Measurements from ENCODE around the gene ACSS3. TPM values are rescaled to one million over a fixed set of nuclear protein-coding genes. Genes with fewer than 3 reads are reported as not detected.
"Not testable (repeated sequence)": the region's sequence is repeated elsewhere in the genome, so short reads cannot be mapped to it uniquely, and the experiment has no call there.

Gene ACSS3, protein sequence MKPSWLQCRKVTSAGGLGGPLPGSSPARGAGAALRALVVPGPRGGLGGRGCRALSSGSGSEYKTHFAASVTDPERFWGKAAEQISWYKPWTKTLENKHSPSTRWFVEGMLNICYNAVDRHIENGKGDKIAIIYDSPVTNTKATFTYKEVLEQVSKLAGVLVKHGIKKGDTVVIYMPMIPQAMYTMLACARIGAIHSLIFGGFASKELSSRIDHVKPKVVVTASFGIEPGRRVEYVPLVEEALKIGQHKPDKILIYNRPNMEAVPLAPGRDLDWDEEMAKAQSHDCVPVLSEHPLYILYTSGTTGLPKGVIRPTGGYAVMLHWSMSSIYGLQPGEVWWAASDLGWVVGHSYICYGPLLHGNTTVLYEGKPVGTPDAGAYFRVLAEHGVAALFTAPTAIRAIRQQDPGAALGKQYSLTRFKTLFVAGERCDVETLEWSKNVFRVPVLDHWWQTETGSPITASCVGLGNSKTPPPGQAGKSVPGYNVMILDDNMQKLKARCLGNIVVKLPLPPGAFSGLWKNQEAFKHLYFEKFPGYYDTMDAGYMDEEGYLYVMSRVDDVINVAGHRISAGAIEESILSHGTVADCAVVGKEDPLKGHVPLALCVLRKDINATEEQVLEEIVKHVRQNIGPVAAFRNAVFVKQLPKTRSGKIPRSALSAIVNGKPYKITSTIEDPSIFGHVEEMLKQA
- not detected in 2 replicates for total RNA-seq (2014; rRNA removed; shearing (Covaris generic); ENCODE audit: low replicate concordance)

DNA sequence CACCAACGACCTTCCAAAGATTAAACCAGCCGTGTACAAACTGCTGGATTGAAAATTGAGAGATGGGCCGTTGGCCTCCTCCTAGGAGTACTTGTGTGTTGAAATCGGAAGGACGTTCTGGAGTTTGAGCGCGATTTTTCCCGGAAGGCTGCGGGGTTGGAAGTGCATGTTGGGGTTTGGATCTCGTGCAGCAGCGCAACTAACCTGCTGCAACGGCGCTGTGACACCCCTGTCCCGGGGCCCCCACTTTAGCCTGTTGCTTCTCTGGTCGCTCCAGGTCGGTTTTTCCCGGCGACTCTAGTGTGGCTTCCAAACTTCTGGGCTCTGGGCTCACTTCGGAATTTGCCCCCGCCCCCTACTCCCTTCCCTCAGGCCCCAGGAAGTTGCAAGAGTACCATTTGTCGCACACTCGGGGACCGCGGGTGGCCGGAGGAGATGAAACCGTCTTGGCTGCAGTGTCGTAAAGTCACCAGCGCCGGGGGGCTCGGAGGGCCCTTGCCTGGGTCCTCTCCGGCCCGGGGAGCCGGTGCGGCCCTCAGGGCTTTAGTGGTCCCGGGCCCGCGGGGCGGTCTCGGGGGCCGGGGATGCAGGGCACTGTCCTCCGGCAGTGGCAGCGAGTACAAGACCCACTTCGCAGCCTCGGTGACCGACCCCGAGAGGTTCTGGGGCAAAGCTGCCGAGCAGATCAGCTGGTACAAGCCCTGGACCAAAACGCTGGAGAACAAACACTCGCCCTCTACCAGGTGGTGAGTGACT, at the start of gene ACSS3:
ACSS3 (plus strand) TSS at position 394 of the 756 bp plus-strand sequence; CDS start at position 436, 42 bp downstream.
- Histone ChIP-seq H3K36me3 (ENCODE audit: insufficient read depth, low read length) (no peaks in the 10 kb centered on the region), H3K4me3 (ENCODE audit: low read length) (no peak within 1 kb of the TSS), H3K9me3 (ENCODE audit: low read length) (no peaks in the 10 kb centered on the region), H3K79me2 (ENCODE audit: low read length) (no peaks in the 10 kb centered on the region), H2AFZ (ENCODE audit: low read length) (no peak within 1 kb of the TSS), H4K20me1 (ENCODE audit: insufficient read depth, low read depth, low read length) (no peaks in the 10 kb centered on the region), H3K4me1 (ENCODE audit: low read length) (no peaks in the 10 kb centered on the region), H3K27ac (ENCODE audit: low read length) (no peak within 1 kb of the TSS), H3K9me2 (replicated peaks; ENCODE audit: insufficient read depth, low read length) (no peaks in the 10 kb centered on the region), H3K4me2 (ENCODE audit: low read depth, low read length, poor library complexity, severe bottlenecking) (no peak within 1 kb of the TSS), H3K9ac (ENCODE audit: low read length) (no peak within 1 kb of the TSS), H3K27me3 (ENCODE audit: low read length) (no peaks in the 10 kb centered on the region)
- no peak for DNase-seq

DNA sequence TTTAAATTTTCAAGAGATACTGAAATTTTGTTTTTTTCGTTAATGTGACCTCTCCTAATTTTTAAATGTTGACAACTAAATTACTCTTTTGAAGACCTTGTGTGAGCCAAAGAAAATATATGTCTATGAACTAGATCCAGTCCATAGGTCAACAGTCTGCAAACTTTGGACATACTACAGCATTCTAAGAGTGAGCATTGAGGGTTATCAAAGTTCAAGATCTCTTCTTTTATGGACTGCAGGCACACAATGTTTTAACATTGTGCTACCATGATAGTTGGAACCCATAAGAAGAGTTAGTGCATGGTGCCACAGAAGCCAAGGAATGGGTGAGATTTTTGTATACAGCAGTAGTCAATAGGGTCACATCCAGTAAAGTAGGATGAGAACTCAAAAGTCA, 43.0 kb upstream of the ACSS3 start:
- no peak for DNase-seq

DNA sequence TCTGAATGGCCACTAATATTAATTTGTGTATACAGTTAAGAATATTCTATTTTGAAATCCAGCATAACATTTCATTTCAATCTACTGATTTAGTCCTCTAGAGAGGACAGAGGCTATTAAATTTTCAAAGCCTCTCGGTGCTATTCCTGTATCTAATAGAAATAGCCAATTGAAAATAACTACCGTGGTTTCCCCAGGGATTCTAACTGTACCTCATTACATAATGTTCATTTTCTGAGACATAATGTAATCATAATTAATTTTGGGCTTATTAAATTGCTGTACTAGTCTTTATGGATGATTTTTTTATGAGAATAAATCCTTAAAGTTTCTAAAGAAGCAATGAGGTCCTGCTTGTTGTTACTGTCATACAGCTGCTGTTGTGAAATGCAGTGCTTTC, 38.6 kb upstream of the ACSS3 start:
- Histone ChIP-seq H3K79me2 (ENCODE audit: low read length) (no peaks in the 10 kb centered on the region), H3K27ac (ENCODE audit: low read length) (no peak overlapping the region), H2AFZ (ENCODE audit: low read length) (no peak overlapping the region), H3K9ac (ENCODE audit: low read length) (no peak overlapping the region), H3K4me3 (ENCODE audit: low read length) (no peak overlapping the region), H3K9me2 (replicated peaks; ENCODE audit: insufficient read depth, low read length) (no peaks in the 10 kb centered on the region), H3K4me1 (ENCODE audit: low read length) (no peaks in the 10 kb centered on the region), H3K27me3 (ENCODE audit: low read length) (no peaks in the 10 kb centered on the region), H3K36me3 (ENCODE audit: insufficient read depth, low read length) (no peaks in the 10 kb centered on the region), H4K20me1 (ENCODE audit: insufficient read depth, low read depth, low read length) (no peaks in the 10 kb centered on the region), H3K9me3 (ENCODE audit: low read length) (no peaks in the 10 kb centered on the region), H3K4me2 (ENCODE audit: low read depth, low read length, poor library complexity, severe bottlenecking) (no peak overlapping the region)
- DNase-seq = no peak

More for the DNA sequence above, 43.0 kb upstream of the ACSS3 start:
- H3K79me2 ChIP-seq (ENCODE audit: low read length) = no peaks in the 10 kb centered on the region
- no peak overlapping the region for H3K27ac ChIP-seq (ENCODE audit: low read length)
- H3K27me3 ChIP-seq (ENCODE audit: low read length) = no peaks in the 10 kb centered on the region
- no peaks in the 10 kb centered on the region for H3K36me3 ChIP-seq (ENCODE audit: insufficient read depth, low read length)
- H3K9me2 ChIP-seq (replicated peaks; ENCODE audit: insufficient read depth, low read length) = no peaks in the 10 kb centered on the region
- H3K4me2 ChIP-seq (ENCODE audit: low read depth, low read length, poor library complexity, severe bottlenecking) = no peak overlapping the region
- no peak overlapping the region for H2AFZ ChIP-seq (ENCODE audit: low read length)
- H3K9me3 ChIP-seq (ENCODE audit: low read length) = no peaks in the 10 kb centered on the region
- no peak overlapping the region for H3K4me3 ChIP-seq (ENCODE audit: low read length)
- no peaks in the 10 kb centered on the region for H3K4me1 ChIP-seq (ENCODE audit: low read length)
- no peaks in the 10 kb centered on the region for H4K20me1 ChIP-seq (ENCODE audit: insufficient read depth, low read depth, low read length)
- no peak overlapping the region for H3K9ac ChIP-seq (ENCODE audit: low read length)

DNA sequence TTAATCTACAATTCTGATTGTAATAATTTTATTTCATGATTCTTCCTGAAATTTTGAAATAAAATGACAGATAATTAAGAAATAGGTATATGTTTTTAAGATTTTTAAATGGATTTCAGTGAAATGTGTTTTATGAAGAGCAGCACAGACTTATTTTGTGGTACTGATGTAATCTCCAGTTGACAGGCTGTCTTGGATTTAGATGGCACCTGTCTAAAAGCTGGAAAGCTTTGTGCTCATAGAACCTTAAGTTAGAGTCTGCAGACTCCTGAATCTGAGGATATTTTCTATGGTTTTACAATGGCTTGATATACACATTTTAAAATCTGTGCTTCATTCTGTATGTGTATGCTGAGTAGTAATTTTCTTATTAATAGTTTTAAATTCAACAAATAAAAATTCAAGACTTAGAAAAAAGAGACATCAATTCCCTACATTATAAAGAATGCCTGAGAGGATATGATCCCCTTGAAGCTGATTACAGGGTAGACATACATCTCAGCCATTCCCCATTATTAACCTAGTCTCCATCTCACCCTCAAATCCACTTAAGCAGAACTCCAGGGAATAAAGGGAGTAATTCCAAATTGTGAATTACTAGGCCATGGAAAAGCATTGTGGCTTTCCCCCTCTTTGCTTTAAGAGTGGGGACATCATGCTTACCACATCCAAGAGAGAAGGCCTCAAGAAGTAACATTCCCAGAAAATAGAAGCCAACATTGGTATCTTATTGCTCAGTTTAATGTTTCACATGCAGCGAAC, 33.7 kb upstream of the ACSS3 start:
- Histone ChIP-seq H3K27ac (ENCODE audit: low read length) (no peak overlapping the region), H4K20me1 (ENCODE audit: insufficient read depth, low read depth, low read length) (no peaks in the 10 kb centered on the region), H3K4me3 (ENCODE audit: low read length) (no peak overlapping the region), H3K9ac (ENCODE audit: low read length) (no peak overlapping the region), H3K79me2 (ENCODE audit: low read length) (no peaks in the 10 kb centered on the region), H2AFZ (ENCODE audit: low read length) (no peak overlapping the region), H3K4me1 (ENCODE audit: low read length) (no peaks in the 10 kb centered on the region), H3K4me2 (ENCODE audit: low read depth, low read length, poor library complexity, severe bottlenecking) (no peak overlapping the region), H3K27me3 (ENCODE audit: low read length) (no peaks in the 10 kb centered on the region), H3K9me2 (replicated peaks; ENCODE audit: insufficient read depth, low read length) (no peaks in the 10 kb centered on the region), H3K9me3 (ENCODE audit: low read length) (no peaks in the 10 kb centered on the region), H3K36me3 (ENCODE audit: insufficient read depth, low read length) (no peaks in the 10 kb centered on the region)
- no peak for DNase-seq

DNA sequence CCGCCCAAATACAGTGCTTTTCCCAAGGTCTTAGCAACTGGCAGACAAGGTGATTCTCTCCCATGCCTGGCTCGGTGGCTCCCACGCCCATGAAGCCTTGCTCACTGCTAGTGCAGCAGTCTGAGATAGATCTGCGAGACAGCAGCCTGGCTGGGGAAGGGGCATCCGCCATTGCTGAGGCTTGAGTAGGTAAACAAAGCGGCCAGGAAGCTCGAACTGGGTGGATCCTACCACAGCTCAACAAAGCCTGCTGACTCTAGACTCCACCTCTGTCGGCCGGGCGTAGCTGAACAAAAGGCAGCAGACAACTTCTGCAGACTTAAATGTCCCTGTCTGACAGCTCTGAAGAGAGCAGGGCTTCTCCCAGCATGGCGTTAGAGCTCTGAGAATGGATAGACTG, 12.9 kb upstream of the ACSS3 start:
- H3K79me2 ChIP-seq (ENCODE audit: low read length); H3K9me2 ChIP-seq (replicated peaks; ENCODE audit: insufficient read depth, low read length); H3K9ac ChIP-seq (ENCODE audit: low read length); H2AFZ ChIP-seq (ENCODE audit: low read length); H4K20me1 ChIP-seq (ENCODE audit: insufficient read depth, low read depth, low read length); H3K4me2 ChIP-seq (ENCODE audit: low read depth, low read length, poor library complexity, severe bottlenecking); H3K27ac ChIP-seq (ENCODE audit: low read length); H3K4me3 ChIP-seq (ENCODE audit: low read length); H3K36me3 ChIP-seq (ENCODE audit: insufficient read depth, low read length); DNase-seq; H3K27me3 ChIP-seq (ENCODE audit: low read length); H3K4me1 ChIP-seq (ENCODE audit: low read length); H3K9me3 ChIP-seq (ENCODE audit: low read length): not testable (repeated sequence)

DNA sequence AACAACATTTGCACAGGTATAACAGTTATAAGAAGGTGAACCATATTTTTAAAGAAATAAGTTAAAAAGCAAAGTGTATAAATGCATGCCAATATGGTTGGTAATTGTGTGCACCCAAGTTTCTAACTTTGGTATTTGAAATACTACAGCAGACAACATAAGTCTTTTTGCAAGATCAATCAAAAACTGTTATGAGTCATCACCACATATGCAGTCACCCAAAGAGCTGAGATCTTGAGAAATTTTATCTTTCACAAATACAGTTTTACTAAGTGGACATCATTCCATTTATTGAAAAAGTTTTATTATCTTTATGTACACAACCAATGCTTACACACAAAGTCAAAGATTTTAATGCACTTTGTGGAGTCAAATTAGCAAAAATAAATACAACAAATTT, 7.0 kb upstream of the ACSS3 start:
- no peak overlapping the region for H3K27ac ChIP-seq (ENCODE audit: low read length)
- no peaks in the 10 kb centered on the region for H3K4me1 ChIP-seq (ENCODE audit: low read length)
- H4K20me1 ChIP-seq (ENCODE audit: insufficient read depth, low read depth, low read length) = no peaks in the 10 kb centered on the region
- H3K27me3 ChIP-seq (ENCODE audit: low read length) = no peaks in the 10 kb centered on the region
- no peaks in the 10 kb centered on the region for H3K79me2 ChIP-seq (ENCODE audit: low read length)
- H3K4me2 ChIP-seq (ENCODE audit: low read depth, low read length, poor library complexity, severe bottlenecking) = no peak overlapping the region
- no peak overlapping the region for H3K4me3 ChIP-seq (ENCODE audit: low read length)
- no peaks in the 10 kb centered on the region for H3K9me2 ChIP-seq (replicated peaks; ENCODE audit: insufficient read depth, low read length)
- no peak for DNase-seq
- H3K9me3 ChIP-seq (ENCODE audit: low read length) = no peaks in the 10 kb centered on the region
- no peak overlapping the region for H2AFZ ChIP-seq (ENCODE audit: low read length)
- H3K9ac ChIP-seq (ENCODE audit: low read length) = no peak overlapping the region
- no peaks in the 10 kb centered on the region for H3K36me3 ChIP-seq (ENCODE audit: insufficient read depth, low read length)

DNA sequence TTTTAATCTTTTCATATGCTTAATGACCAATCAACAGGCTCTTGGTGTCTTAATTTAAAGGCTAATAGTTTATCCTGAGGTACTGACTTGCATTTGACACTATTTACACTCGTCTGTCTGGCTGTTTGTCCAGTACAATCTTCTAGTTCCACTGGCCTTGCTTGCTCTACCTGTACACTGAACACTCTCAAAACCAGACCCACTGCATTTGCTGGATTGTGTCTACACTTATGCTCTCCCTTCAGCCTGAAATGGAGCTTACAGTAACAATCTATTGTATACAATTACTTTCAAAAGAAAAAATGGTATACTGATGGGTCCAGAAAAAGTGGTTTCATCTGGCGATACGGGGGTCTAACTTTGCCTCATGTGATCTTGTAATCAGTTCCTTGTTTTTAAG, 2.3 kb upstream of the ACSS3 start:
- no peaks in the 10 kb centered on the region for H3K79me2 ChIP-seq (ENCODE audit: low read length)
- H4K20me1 ChIP-seq (ENCODE audit: insufficient read depth, low read depth, low read length) = no peaks in the 10 kb centered on the region

More for the DNA sequence above, 2.3 kb upstream of the ACSS3 start:
- H3K9ac ChIP-seq (ENCODE audit: low read length) = no peak overlapping the region
- no peak overlapping the region for H2AFZ ChIP-seq (ENCODE audit: low read length)
- H3K9me3 ChIP-seq (ENCODE audit: low read length) = no peaks in the 10 kb centered on the region
- H3K36me3 ChIP-seq (ENCODE audit: insufficient read depth, low read length) = no peaks in the 10 kb centered on the region
- no peaks in the 10 kb centered on the region for H3K4me1 ChIP-seq (ENCODE audit: low read length)
- H3K27me3 ChIP-seq (ENCODE audit: low read length) = no peaks in the 10 kb centered on the region
- DNase-seq = no peak
- no peak overlapping the region for H3K4me3 ChIP-seq (ENCODE audit: low read length)
- H3K9me2 ChIP-seq (replicated peaks; ENCODE audit: insufficient read depth, low read length) = no peaks in the 10 kb centered on the region
- no peak overlapping the region for H3K27ac ChIP-seq (ENCODE audit: low read length)
- no peak overlapping the region for H3K4me2 ChIP-seq (ENCODE audit: low read depth, low read length, poor library complexity, severe bottlenecking)
